T1000 (cell line): ENCODE results near the gene RFXANK.
"Not testable (repeated sequence)": the region's sequence is repeated elsewhere in the genome, so short reads cannot be mapped to it uniquely, and the experiment has no call there.

Experiments used
- DNase-seq: peaks from one replicate; lab custom pipeline; 2025; ENCODE audit warnings: mixed read lengths; lab: John Stamatoyannopoulos, UW

RFXANK gene

GRCh38 chr19:19170053-19170872, 21.8 kb upstream of the RFXANK start, which contains the start of gene MEF2B:
TSS of gene MEF2B (minus strand) at chr19:19170263. CDS start at chr19:19150735, 19,528 bp downstream.
- no peak for DNase-seq

GRCh38 chr19:19170873-19171672, 21.0 kb upstream of the RFXANK start:
- DNase-seq = no peak

GRCh38 chr19:19171821-19172532, 20.1 kb upstream of the RFXANK start:
- no peak for DNase-seq

- DNase-seq = not testable (repeated sequence)
Observed at GRCh38 chr19:19173243-19173642, 18.8 kb upstream of the RFXANK start.

GRCh38 chr19:19176950-19177349, 15.1 kb upstream of the RFXANK start:
- no peak for DNase-seq

- DNase-seq = no peak
Observed at GRCh38 chr19:19179548-19180441, 12.3 kb upstream of the RFXANK start.

GRCh38 chr19:19181488-19181998, 10.5 kb upstream of the RFXANK start:
- no peak for DNase-seq

GRCh38 chr19:19185853-19186740, 6.0 kb upstream of the RFXANK start:
- no peak for DNase-seq

- no peak for DNase-seq
Observed at GRCh38 chr19:19186742-19187141, 5.3 kb upstream of the RFXANK start.

GRCh38 chr19:19191768-19192077, 335 bp upstream of the RFXANK start:
- no peak for DNase-seq

- DNase-seq = no peak
Observed at GRCh38 chr19:19192910-19193423, 909 bp downstream of the RFXANK start.

- DNase-seq = no peak
Observed at GRCh38 chr19:19193926-19194325, 1.9 kb downstream of the RFXANK start.

GRCh38 chr19:19201697-19202630, 9.9 kb downstream of the RFXANK start:
- DNase-seq = no peak

- no peak for DNase-seq
Observed at GRCh38 chr19:19202707-19203011, 10.6 kb downstream of the RFXANK start.

GRCh38 chr19:19203012-19203856, 11.2 kb downstream of the RFXANK start, which contains the start of gene NR2C2AP:
TSS of gene NR2C2AP (minus strand) at chr19:19203414. CDS start at chr19:19203060, 354 bp downstream.
- peak; percentile 81 for DNase-seq

- no peak for DNase-seq
Observed at GRCh38 chr19:19204181-19204580, 12.1 kb downstream of the RFXANK start.

GRCh38 chr19:19205416-19206410, 13.7 kb downstream of the RFXANK start:
- DNase-seq = no peak
